ENCODE data around the gene BOLA3. TPM values are rescaled to one million over a fixed set of nuclear protein-coding genes. Genes with fewer than 3 reads are reported as not detected.
"Not testable (repeated sequence)": the region's sequence is repeated elsewhere in the genome, so short reads cannot be mapped to it uniquely, and the experiment has no call there.

Gene BOLA3
- total RNA-seq, 1 donor from 2014 or later, result 27.4 TPM

GRCh38 chr2:74188018-74188601 lies 40.4 kb upstream of the BOLA3 start:
- peaks cover 14% of the 10 kb centered on the region for H3K27me3 Mint-ChIP-seq (ENCODE audit: low read depth)
- TF ChIP-seq CTCF (IDR thresholded peaks at IDR 0.05), result no peak
- H3K4me1 Mint-ChIP-seq (ENCODE audit: low read depth), result peaks cover 3% of the 10 kb centered on the region
- DNase-seq (ENCODE audit: low spot score), result no peak
- no peak overlapping the region for H3K27ac Mint-ChIP-seq (ENCODE audit: unreplicated experiment)
- no peaks in the 10 kb centered on the region for H3K36me3 Mint-ChIP-seq (ENCODE audit: low read depth)
- H3K4me3 Mint-ChIP-seq (ENCODE audit: unreplicated experiment), result no peak overlapping the region
- no peaks in the 10 kb centered on the region for H3K9me3 Mint-ChIP-seq (ENCODE audit: low read depth)

- H3K27ac Mint-ChIP-seq (ENCODE audit: unreplicated experiment); H3K27me3 Mint-ChIP-seq (ENCODE audit: low read depth); H3K36me3 Mint-ChIP-seq (ENCODE audit: low read depth); H3K9me3 Mint-ChIP-seq (ENCODE audit: low read depth); H3K4me1 Mint-ChIP-seq (ENCODE audit: low read depth); H3K4me3 Mint-ChIP-seq (ENCODE audit: unreplicated experiment); DNase-seq (ENCODE audit: low spot score): not testable (repeated sequence)
These were observed 39.0 kb upstream of the BOLA3 start for GRCh38 chr2:74186706-74187105.

- H3K27ac Mint-ChIP-seq (ENCODE audit: unreplicated experiment), result no peak overlapping the region
- no peak overlapping the region for H3K4me3 Mint-ChIP-seq (ENCODE audit: unreplicated experiment)
- TF ChIP-seq CTCF (IDR thresholded peaks at IDR 0.05), result no peak
These were observed 38.3 kb upstream of the BOLA3 start for GRCh38 chr2:74186038-74186437.

GRCh38 chr2:74183878-74184277 lies 36.2 kb upstream of the BOLA3 start:
- Mint-ChIP-seq H3K4me1 (ENCODE audit: low read depth) (peaks cover 7% of the 10 kb centered on the region), H3K27me3 (ENCODE audit: low read depth) (peaks cover 2% of the 10 kb centered on the region), H3K4me3 (ENCODE audit: unreplicated experiment) (no peak overlapping the region), H3K36me3 (ENCODE audit: low read depth) (no peaks in the 10 kb centered on the region), H3K27ac (ENCODE audit: unreplicated experiment) (no peak overlapping the region), H3K9me3 (ENCODE audit: low read depth) (no peaks in the 10 kb centered on the region)
- no peak for TF ChIP-seq CTCF (IDR thresholded peaks at IDR 0.05)
- no peak for DNase-seq (ENCODE audit: low spot score)

More at GRCh38 chr2:74186038-74186437, 38.3 kb upstream of the BOLA3 start:
- H3K27me3 Mint-ChIP-seq (ENCODE audit: low read depth), result peaks cover 4% of the 10 kb centered on the region
- peaks cover 3% of the 10 kb centered on the region for H3K4me1 Mint-ChIP-seq (ENCODE audit: low read depth)
- no peak for DNase-seq (ENCODE audit: low spot score)
- H3K9me3 Mint-ChIP-seq (ENCODE audit: low read depth), result no peaks in the 10 kb centered on the region
- H3K36me3 Mint-ChIP-seq (ENCODE audit: low read depth), result no peaks in the 10 kb centered on the region

- Mint-ChIP-seq H3K4me1 (ENCODE audit: low read depth) (peaks cover 11% of the 10 kb centered on the region), H3K9me3 (ENCODE audit: low read depth) (no peaks in the 10 kb centered on the region), H3K36me3 (ENCODE audit: low read depth) (peaks cover under 1% of the 10 kb centered on the region), H3K27ac (ENCODE audit: unreplicated experiment) (no peak overlapping the region), H3K4me3 (ENCODE audit: unreplicated experiment) (no peak overlapping the region), H3K27me3 (ENCODE audit: low read depth) (peaks cover 2% of the 10 kb centered on the region)
- TF ChIP-seq CTCF (IDR thresholded peaks at IDR 0.05), result no peak
- DNase-seq (ENCODE audit: low spot score), result no peak
These were observed 34.0 kb upstream of the BOLA3 start for GRCh38 chr2:74181739-74182138.
